Measurements from ENCODE around the gene FBXW12. TPM values are rescaled to one million over a fixed set of nuclear protein-coding genes. Genes with fewer than 3 reads are reported as not detected.

FBXW12 gene
- total RNA-seq, 2 donors from 2014 or later, result not detected

DNA sequence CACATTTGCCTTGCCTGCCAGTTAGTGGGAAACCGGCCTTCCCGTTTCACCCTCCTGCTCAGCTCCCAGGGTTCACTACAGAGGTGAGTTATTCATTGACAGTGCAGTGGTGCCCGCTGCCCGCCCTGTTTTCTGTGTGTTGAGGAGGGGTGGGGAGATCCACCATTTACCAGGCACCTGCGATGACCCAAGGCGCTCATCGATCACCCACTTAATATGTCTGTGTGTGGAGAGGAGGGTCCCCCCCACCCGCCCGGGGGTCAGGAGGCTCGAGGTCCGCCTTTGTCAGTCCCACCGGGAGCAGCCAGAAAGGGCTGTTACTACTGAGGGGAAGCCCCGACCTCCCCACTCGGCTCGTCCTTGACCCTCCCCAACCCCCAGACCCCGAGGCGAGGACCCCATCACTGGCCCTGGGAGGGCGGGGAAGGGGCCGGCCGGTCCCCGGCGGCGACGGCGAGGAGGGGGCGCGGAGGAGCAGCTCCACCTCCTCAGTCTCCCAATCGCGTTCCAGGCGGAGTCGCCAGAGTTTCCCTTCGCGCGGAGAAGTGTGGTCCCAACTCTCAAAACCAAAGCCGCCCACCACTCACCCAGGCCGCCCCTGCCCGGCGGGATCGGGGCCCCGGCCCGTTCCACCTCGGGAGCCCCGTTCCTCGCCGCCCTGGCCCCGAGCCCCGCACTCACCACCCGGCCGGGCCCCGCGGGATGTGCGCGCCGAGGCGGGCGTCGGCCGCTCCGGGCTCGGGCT, 56.7 kb downstream of the FBXW12 start:
- Histone ChIP-seq H3K27ac (peak overlapping the region; percentile 89), H3K27me3 (no peaks in the 10 kb centered on the region), H3K4me3 (peak overlapping the region; percentile 73), H3K9ac (ENCODE audit: low read depth in 2 of 2, low read length in 2 of 2) (peak overlapping the region; percentile 63 to 89), H3K4me1 (peaks cover 24% of the 10 kb centered on the region), H3K9me3 (no peaks in the 10 kb centered on the region), H3K36me3 (no peaks in the 10 kb centered on the region)
- TF ChIP-seq, protein P1, sequence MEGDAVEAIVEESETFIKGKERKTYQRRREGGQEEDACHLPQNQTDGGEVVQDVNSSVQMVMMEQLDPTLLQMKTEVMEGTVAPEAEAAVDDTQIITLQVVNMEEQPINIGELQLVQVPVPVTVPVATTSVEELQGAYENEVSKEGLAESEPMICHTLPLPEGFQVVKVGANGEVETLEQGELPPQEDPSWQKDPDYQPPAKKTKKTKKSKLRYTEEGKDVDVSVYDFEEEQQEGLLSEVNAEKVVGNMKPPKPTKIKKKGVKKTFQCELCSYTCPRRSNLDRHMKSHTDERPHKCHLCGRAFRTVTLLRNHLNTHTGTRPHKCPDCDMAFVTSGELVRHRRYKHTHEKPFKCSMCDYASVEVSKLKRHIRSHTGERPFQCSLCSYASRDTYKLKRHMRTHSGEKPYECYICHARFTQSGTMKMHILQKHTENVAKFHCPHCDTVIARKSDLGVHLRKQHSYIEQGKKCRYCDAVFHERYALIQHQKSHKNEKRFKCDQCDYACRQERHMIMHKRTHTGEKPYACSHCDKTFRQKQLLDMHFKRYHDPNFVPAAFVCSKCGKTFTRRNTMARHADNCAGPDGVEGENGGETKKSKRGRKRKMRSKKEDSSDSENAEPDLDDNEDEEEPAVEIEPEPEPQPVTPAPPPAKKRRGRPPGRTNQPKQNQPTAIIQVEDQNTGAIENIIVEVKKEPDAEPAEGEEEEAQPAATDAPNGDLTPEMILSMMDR (IDR thresholded peaks at IDR 0.05), result no peak
- intact Hi-C loops (cut with DNase I), result no loop called here
- DNase-seq, result peak; percentile 84

DNA sequence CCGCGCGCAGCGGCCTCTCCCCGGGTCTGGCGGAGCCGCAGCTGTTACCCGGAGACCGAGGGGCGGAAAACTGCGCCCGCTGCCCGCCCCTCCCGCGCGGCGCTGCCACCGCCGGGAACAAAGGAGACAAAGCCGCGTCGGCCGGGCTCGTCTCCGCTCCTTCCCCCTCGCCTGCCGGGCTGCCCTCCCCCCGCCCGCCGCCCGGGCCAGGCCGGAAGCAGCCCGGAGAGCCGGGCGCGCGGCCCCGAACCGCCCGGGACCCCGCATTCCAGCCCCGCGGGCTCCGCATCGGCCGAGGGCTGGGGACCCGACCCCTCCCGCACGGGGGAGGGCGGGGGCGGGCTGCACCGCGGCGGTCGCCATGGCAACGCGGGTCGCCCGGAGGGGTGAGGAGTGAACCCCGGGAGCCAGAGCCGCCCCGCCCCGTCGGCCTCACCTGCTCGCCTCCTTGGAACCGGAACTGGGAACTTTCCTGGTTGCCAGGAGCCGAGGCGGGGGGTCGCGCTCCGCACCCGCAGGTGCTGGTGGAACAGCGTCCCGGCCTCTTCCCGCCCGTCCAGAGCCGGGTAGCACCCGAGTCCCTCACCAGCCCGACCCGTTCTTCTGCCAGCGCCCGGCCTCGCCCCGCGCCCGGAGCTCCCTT, 57.4 kb downstream of the FBXW12 start:
- intact Hi-C loops (cut with DNase I), result no loop called here
- Histone ChIP-seq H3K4me3 (peak overlapping the region; percentile 73), H3K36me3 (no peaks in the 10 kb centered on the region), H3K9ac (ENCODE audit: low read depth in 2 of 2, low read length in 2 of 2) (peak overlapping the region; percentile 63 to 89), H3K27ac (peak overlapping the region; percentile 89), H3K9me3 (no peaks in the 10 kb centered on the region), H3K27me3 (no peaks in the 10 kb centered on the region), H3K4me1 (peaks cover 31% of the 10 kb centered on the region)
- peak; percentile 83 for DNase-seq
- TF ChIP-seq, protein P1 (IDR thresholded peaks at IDR 0.05), result no peak

DNA sequence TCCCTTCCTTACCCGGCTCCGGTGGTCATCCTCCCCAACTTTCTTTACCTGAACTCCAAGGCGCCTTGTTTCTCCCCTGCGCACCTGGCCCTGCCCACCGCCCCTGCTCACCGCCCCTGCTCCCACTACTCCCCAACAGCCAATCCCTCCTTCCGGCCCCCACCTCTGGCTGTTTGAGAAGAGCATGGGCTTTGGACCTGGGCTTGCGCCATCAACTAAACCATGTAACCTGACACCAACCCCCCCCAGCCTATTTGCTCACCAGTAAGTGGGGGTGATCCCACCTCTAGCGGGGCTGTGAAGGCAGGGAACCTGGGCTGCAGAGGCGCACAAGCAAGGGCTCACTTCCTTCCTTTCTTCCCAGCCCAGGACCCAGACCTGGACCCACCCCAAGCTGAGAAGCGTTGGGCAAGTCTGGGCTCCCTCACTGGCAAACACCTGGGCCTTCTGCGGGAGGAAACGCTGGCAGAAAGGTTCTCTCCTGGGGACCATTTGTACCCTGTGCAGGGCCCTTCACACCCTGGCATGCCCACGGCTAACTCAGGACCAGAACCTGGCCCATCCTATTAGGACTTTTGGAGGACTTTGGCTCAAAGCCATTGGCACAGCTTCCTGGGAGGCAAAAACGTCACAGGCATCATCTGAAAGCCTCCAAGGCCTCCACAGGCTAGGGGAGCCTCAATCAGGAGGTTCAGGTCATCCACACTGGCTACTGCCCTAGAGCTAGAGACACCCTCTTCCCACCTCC, 58.1 kb downstream of the FBXW12 start, which contains the start of gene PLXNB1:
Gene PLXNB1, minus strand, starts transcription at position 127 of the 748 bp plus-strand sequence. CDS start 5,475 bp downstream, outside the sequence.
- H3K4me1 ChIP-seq, result peaks cover 38% of the 10 kb centered on the region
- peak within 1 kb of the TSS; percentile 63 to 89 for H3K9ac ChIP-seq (ENCODE audit: low read depth in 2 of 2, low read length in 2 of 2)
- H3K4me3 ChIP-seq, result peak within 1 kb of the TSS; percentile 73
- DNase-seq, result peak; percentile 85
- H3K9me3 ChIP-seq, result no peaks in the 10 kb centered on the region
- no peaks in the 10 kb centered on the region for H3K36me3 ChIP-seq
- H3K27ac ChIP-seq, result peak within 1 kb of the TSS; percentile 89
- H3K27me3 ChIP-seq, result no peaks in the 10 kb centered on the region
- TF ChIP-seq, protein P1 (IDR thresholded peaks at IDR 0.05), result no peak
- intact Hi-C loops (cut with DNase I), result no loop called here

DNA sequence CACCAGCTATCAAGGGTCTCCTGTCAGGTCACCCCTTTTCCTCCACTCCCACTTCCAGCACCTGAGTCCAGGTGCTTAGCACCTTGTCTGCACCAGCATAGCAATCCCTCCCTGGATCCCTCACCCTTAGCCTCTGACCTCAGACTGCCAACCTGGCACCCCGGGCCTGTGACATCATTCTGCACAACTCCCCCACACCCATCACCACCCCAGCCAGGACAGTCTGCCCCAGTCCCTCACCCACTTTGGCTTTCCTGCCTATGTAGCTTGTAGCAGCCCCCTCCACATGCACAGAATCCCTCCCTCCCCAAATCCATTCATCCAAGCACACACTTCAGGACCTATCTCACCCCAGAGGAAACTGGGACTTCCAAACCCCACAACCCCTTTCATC, 58.7 kb downstream of the FBXW12 start:
- Histone ChIP-seq H3K4me1 (peaks cover 39% of the 10 kb centered on the region), H3K36me3 (no peaks in the 10 kb centered on the region), H3K9ac (ENCODE audit: low read depth in 2 of 2, low read length in 2 of 2) (peak overlapping the region; percentile 63 to 80), H3K9me3 (no peaks in the 10 kb centered on the region), H3K27me3 (no peaks in the 10 kb centered on the region), H3K27ac (peak overlapping the region; percentile 89), H3K4me3 (no peak overlapping the region)
- intact Hi-C loops (cut with DNase I), result no loop called here
- no peak for DNase-seq
- TF ChIP-seq, protein P1 (IDR thresholded peaks at IDR 0.05), result no peak

DNA sequence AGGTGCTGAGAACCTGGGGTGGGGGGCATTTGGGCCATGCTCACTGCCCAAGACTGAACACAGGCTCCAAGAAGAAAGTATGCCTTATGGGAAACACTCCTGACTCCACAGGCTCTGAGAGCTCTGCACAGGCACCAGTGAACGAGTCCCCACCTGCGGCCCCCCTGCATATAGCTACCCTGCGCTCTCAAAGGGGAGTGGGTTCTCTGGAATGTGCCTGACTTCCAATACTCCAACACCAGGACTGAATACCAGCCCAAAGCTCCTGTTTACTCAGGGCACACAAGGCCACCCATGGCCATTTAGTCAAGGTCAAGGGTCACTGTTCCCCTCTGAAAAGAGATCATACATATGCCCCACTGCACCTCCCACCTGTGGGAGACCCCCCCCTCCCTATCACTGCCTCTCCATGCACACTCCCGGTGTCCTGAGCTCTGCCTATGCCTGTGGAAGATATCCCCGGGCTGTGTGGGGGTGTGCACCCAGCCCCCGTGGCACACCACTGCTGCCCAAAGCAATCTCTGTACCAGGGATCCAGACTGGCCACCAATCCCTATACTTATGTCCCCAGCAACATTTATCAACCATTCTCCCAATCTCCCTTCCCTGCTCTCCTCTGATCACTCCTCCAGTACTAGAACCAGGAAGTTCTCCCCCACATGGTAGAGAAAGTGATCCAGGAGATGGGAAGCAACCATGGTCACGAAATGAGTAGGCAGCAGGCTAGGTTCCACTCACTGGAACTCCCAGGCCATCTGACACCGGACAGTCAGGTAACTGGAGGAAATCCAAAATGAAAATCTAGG, 59.4 kb downstream of the FBXW12 start:
- no peaks in the 10 kb centered on the region for H3K36me3 ChIP-seq
- no peak overlapping the region for H3K27ac ChIP-seq
- no peak overlapping the region for H3K4me3 ChIP-seq
- H3K4me1 ChIP-seq, result peaks cover 35% of the 10 kb centered on the region
- H3K9ac ChIP-seq (ENCODE audit: low read depth in 2 of 2, low read length in 2 of 2), result peak overlapping the region in 1 of 2 donors; percentile 80
- no peaks in the 10 kb centered on the region for H3K9me3 ChIP-seq
- no peaks in the 10 kb centered on the region for H3K27me3 ChIP-seq
- no peak for DNase-seq
- TF ChIP-seq, protein P1 (IDR thresholded peaks at IDR 0.05), result no peak
- intact Hi-C loops (cut with DNase I), result no loop called here

All from colonic mucosa (tissue), 4 donors.